ENCODE results near the gene RNF222.

GRCh38 chr17:8350339-8350738 is 47.3 kb downstream of the RNF222 start:
- TF ChIP-seq, protein P1, sequence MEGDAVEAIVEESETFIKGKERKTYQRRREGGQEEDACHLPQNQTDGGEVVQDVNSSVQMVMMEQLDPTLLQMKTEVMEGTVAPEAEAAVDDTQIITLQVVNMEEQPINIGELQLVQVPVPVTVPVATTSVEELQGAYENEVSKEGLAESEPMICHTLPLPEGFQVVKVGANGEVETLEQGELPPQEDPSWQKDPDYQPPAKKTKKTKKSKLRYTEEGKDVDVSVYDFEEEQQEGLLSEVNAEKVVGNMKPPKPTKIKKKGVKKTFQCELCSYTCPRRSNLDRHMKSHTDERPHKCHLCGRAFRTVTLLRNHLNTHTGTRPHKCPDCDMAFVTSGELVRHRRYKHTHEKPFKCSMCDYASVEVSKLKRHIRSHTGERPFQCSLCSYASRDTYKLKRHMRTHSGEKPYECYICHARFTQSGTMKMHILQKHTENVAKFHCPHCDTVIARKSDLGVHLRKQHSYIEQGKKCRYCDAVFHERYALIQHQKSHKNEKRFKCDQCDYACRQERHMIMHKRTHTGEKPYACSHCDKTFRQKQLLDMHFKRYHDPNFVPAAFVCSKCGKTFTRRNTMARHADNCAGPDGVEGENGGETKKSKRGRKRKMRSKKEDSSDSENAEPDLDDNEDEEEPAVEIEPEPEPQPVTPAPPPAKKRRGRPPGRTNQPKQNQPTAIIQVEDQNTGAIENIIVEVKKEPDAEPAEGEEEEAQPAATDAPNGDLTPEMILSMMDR (IDR thresholded peaks at IDR 0.05), result no peak
- TF ChIP-seq POLR2A (IDR thresholded peaks at IDR 0.05), result no peak
